Endodermal cell (in vitro differentiated cells): ENCODE results near the gene GPC6. TPM values are rescaled to one million over a fixed set of nuclear protein-coding genes. Genes with fewer than 3 reads are reported as not detected.

Experiments
- DNase-seq: peaks from one replicate; pipeline ENCODE4 v3.0.0-alpha.2; 2017
- H3K27ac ChIP-seq: 2 replicates; pipeline ENCODE4 v1.5.1; 2013; ENCODE audit warnings: mild to moderate bottlenecking, low read depth, low read length, moderate library complexity
- H3K27me3 ChIP-seq: 2 replicates; pipeline ENCODE4 v1.6.1; 2013; ENCODE audit warnings: mild to moderate bottlenecking, low read length, moderate library complexity; ENCODE audit not compliant: insufficient read depth, control insufficient read depth, poor library complexity, severe bottlenecking
- H3K36me3 ChIP-seq: 2 replicates; pipeline ENCODE4 v1.7.0; 2013; ENCODE audit warnings: mild to moderate bottlenecking, low read length, moderate library complexity; ENCODE audit not compliant: control insufficient read depth, insufficient read depth
- H3K4me1 ChIP-seq: one replicate; pipeline ENCODE4 v1.7.0; 2013; ENCODE audit warnings: low read length; ENCODE audit not compliant: control insufficient read depth, insufficient read depth
- H3K4me3 ChIP-seq: 2 replicates; pipeline ENCODE4 v1.5.1; 2013; ENCODE audit warnings: mild to moderate bottlenecking, low read length, moderate library complexity
- H3K9ac ChIP-seq: 2 replicates; pipeline ENCODE4 v1.6.1; 2013; ENCODE audit warnings: mild to moderate bottlenecking, low read length, moderate library complexity; ENCODE audit not compliant: poor library complexity, severe bottlenecking; ENCODE audit errors: extremely low read depth
- H3K9me3 ChIP-seq: 2 replicates; pipeline ENCODE4 v1.6.1; 2013; ENCODE audit warnings: mild to moderate bottlenecking, low read length, moderate library complexity; ENCODE audit not compliant: control insufficient read depth
- H3K27ac Mint-ChIP-seq: 2 replicates; pipeline ENCODE4 v1.8.0; 2020; ENCODE audit warnings: mixed read lengths
- H3K27me3 Mint-ChIP-seq: 2 replicates; pipeline ENCODE4 v1.8.0; 2021; ENCODE audit warnings: mild to moderate bottlenecking, mixed read lengths; ENCODE audit not compliant: insufficient read depth
- H3K36me3 Mint-ChIP-seq: 2 replicates; pipeline ENCODE4 v1.8.0; 2020; ENCODE audit warnings: low read depth, mixed read lengths
- H3K4me1 Mint-ChIP-seq: 2 replicates; pipeline ENCODE4 v1.8.0; 2020; ENCODE audit warnings: mixed read lengths
- H3K4me3 Mint-ChIP-seq: 2 replicates; pipeline ENCODE4 v1.8.0; 2020; ENCODE audit warnings: mild to moderate bottlenecking, moderate library complexity, mixed read lengths
- H3K9me3 Mint-ChIP-seq: 2 replicates; pipeline ENCODE4 v1.8.0; 2020; ENCODE audit warnings: mild to moderate bottlenecking, mixed read lengths
- CTCF ChIP-seq: fragments of 200-600 bp; sonication (generic); conservative IDR thresholded peaks from 2 replicates; pipeline ENCODE4 v1.5.0; 2021; ENCODE audit warnings: antibody characterized with exemption, mild to moderate bottlenecking
- WGBS, 2 experiments: methylation state at CpG; one replicate each; pipeline versions ENCODE4 v1.1.5 to v1.1.7; 2013; ENCODE audit warnings: missing lambda C conversion rate in 2 of 2, mixed read lengths in 1 of 2; ENCODE audit not compliant: insufficient coverage in 1 of 2, insufficient read length in 1 of 2; 5-methylcytosine and 5-hydroxymethylcytosine counted together
- total RNA-seq, 2 donors: library from RNA; stranded (reverse); fragmentation: NEBNext Ultra II Directional in 1 of 2; extraction: Animal tissue kit (Norgen Biotek cat#: 25700) in 1 of 2; gene quantifications; 2 replicates in 1 of 2; 3 replicates in 1 of 2; pipeline ENCODE4 v1.2.1, GENCODE V29; 2021

The GPC6 gene
- total RNA-seq, 2 donors from 2014 or later = 69.6 to 80.4 TPM

GRCh38 chr13:94174009-94174408 is 947.4 kb downstream of the GPC6 start:
- Mint-ChIP-seq H3K27me3 (no peaks in the 10 kb centered on the region), H3K36me3 (no peaks in the 10 kb centered on the region), H3K27ac (no peak overlapping the region), H3K9me3 (no peaks in the 10 kb centered on the region), H3K4me3 (no peak overlapping the region), H3K4me1 (peaks cover 7% of the 10 kb centered on the region)
- no peaks in the 10 kb centered on the region for H3K27me3 ChIP-seq
- no peaks in the 10 kb centered on the region for H3K36me3 ChIP-seq
- no peak for DNase-seq
- no peaks in the 10 kb centered on the region for H3K4me1 ChIP-seq
- H3K27ac ChIP-seq = no peak overlapping the region
- H3K9me3 ChIP-seq = no peaks in the 10 kb centered on the region
- H3K4me3 ChIP-seq = no peak overlapping the region
- no peak for TF ChIP-seq CTCF
- no peak overlapping the region for H3K9ac ChIP-seq

- peaks cover 7% of the 10 kb centered on the region for H3K4me1 Mint-ChIP-seq
- no peak overlapping the region for H3K27ac ChIP-seq
- no peaks in the 10 kb centered on the region for H3K27me3 Mint-ChIP-seq
- no peaks in the 10 kb centered on the region for H3K36me3 Mint-ChIP-seq
- no peaks in the 10 kb centered on the region for H3K4me1 ChIP-seq
- no peak for TF ChIP-seq CTCF
- DNase-seq = no peak
- no peak overlapping the region for H3K4me3 Mint-ChIP-seq
- H3K9me3 Mint-ChIP-seq = no peaks in the 10 kb centered on the region
- WGBS, 2 experiments = 100% methylated on average over 1 of the region's 1 CpG; no CpG with 5 or more reads in 1 of the 2 experiments
- H3K27ac Mint-ChIP-seq = no peak overlapping the region
- no peaks in the 10 kb centered on the region for H3K9me3 ChIP-seq
- H3K9ac ChIP-seq = no peak overlapping the region
- H3K27me3 ChIP-seq = no peaks in the 10 kb centered on the region
- no peak overlapping the region for H3K4me3 ChIP-seq
- no peaks in the 10 kb centered on the region for H3K36me3 ChIP-seq
These were observed 948.5 kb downstream of the GPC6 start for GRCh38 chr13:94175076-94175475.

GRCh38 chr13:94176561-94176960 is 950.0 kb downstream of the GPC6 start:
- no peaks in the 10 kb centered on the region for H3K4me1 ChIP-seq
- H3K36me3 Mint-ChIP-seq = no peaks in the 10 kb centered on the region
- no peaks in the 10 kb centered on the region for H3K9me3 Mint-ChIP-seq
- no peak overlapping the region for H3K9ac ChIP-seq
- TF ChIP-seq CTCF = no peak
- no peak for DNase-seq
- H3K27me3 ChIP-seq = no peaks in the 10 kb centered on the region
- no peak overlapping the region for H3K27ac Mint-ChIP-seq
- H3K36me3 ChIP-seq = no peaks in the 10 kb centered on the region
- H3K4me1 Mint-ChIP-seq = peaks cover 3% of the 10 kb centered on the region
- H3K4me3 ChIP-seq = no peak overlapping the region
- 87 to 100% methylated on average over 1 to 4 of the region's 4 CpGs for WGBS, 2 experiments
- no peaks in the 10 kb centered on the region for H3K27me3 Mint-ChIP-seq
- H3K4me3 Mint-ChIP-seq = no peak overlapping the region
- no peaks in the 10 kb centered on the region for H3K9me3 ChIP-seq
- no peak overlapping the region for H3K27ac ChIP-seq
